ENCODE measurements around the gene DNAJC2.

DNAJC2 gene

DNA sequence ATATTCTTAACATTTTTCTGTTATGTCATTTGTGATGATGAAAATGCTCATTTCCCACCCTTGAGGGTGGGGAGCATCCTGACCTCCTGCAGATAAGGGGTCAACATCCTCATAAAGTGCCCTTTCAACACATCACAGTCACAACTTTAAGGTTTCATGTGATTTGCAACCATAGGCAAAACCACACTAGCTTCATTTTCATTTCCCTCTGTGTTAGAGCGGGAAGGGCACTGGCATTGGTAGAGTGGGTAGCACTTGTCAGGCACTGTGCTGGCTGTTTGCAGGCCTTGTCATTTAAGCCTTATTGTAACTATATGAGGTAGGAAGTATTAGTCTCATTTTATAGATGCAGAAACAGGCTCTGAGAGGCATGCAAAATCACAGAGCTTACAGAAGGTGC, 42.7 kb upstream of the DNAJC2 start:
- H3K27me3 ChIP-seq = no peaks in the 10 kb centered on the region
- no peak overlapping the region for H3K27ac ChIP-seq
- TF ChIP-seq CTCF (IDR thresholded peaks at IDR 0.05) = no peak
- H3K36me3 ChIP-seq = no peaks in the 10 kb centered on the region
- H3K4me1 ChIP-seq = no peaks in the 10 kb centered on the region
- intact Hi-C loops (cut with DNase I; ENCODE audit: low total_unique reads) = no loop called here
- no peak overlapping the region for H3K4me3 ChIP-seq
- DNase-seq = no peak
- H3K9me3 ChIP-seq = no peaks in the 10 kb centered on the region

- Histone ChIP-seq H3K36me3 (no peaks in the 10 kb centered on the region), H3K4me1 (no peaks in the 10 kb centered on the region), H3K27me3 (no peaks in the 10 kb centered on the region), H3K9me3 (no peaks in the 10 kb centered on the region), H3K27ac (no peak overlapping the region), H3K4me3 (no peak overlapping the region)
- intact Hi-C loops (cut with DNase I; ENCODE audit: low total_unique reads) = no loop called here
- no peak for DNase-seq
- TF ChIP-seq CTCF (IDR thresholded peaks at IDR 0.05) = no peak
These were observed 37.5 kb upstream of the DNAJC2 start for GRCh38 chr7:103382032-103382402.

GRCh38 chr7:103381280-103382031, 36.9 kb upstream of the DNAJC2 start:
- intact Hi-C loops (cut with DNase I; ENCODE audit: low total_unique reads) = no loop called here

DNA sequence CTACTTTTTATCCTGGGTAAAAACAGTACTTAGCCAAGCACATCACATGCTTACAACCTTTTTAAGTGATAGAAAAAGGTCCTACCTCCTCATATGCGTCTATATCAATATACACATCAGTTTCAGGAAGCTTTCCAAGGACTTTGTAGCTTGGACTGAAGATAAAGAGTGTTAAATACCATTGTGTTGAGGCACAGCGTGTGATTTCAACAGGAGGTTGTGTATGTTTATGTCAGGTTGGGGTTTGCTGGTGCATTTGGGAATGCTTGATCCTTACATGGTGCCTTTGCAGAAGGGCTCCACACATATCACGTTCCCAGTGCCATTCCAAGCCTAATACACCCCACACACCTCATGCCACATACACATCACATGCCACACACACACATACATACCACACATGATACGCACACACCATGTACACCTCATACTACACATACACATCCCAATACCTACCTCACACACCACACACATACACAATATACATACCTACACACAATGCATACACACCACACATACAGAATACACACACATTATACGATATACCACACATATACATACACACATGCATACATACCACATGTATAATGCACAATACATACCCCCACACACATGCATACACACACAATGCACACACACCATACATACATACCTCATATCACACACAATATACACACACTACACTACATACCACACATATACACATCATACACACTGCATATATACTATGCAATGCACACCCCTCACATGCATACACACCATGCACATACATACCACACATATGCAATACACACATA, 36.0 kb upstream of the DNAJC2 start:
- no peak for DNase-seq
- TF ChIP-seq CTCF (IDR thresholded peaks at IDR 0.05) = no peak
- no peaks in the 10 kb centered on the region for H3K27me3 ChIP-seq
- no peaks in the 10 kb centered on the region for H3K4me1 ChIP-seq
- intact Hi-C loops (cut with DNase I; ENCODE audit: low total_unique reads) = no loop called here
- no peaks in the 10 kb centered on the region for H3K9me3 ChIP-seq
- H3K27ac ChIP-seq = no peak overlapping the region
- no peak overlapping the region for H3K4me3 ChIP-seq
- H3K36me3 ChIP-seq = no peaks in the 10 kb centered on the region

More at GRCh38 chr7:103381280-103382031, 36.9 kb upstream of the DNAJC2 start:
- no peak overlapping the region for H3K27ac ChIP-seq
- H3K4me1 ChIP-seq = no peaks in the 10 kb centered on the region
- no peaks in the 10 kb centered on the region for H3K27me3 ChIP-seq
- DNase-seq = no peak
- no peak for TF ChIP-seq CTCF (IDR thresholded peaks at IDR 0.05)
- no peak overlapping the region for H3K4me3 ChIP-seq
- no peaks in the 10 kb centered on the region for H3K36me3 ChIP-seq
- H3K9me3 ChIP-seq = no peaks in the 10 kb centered on the region

DNA sequence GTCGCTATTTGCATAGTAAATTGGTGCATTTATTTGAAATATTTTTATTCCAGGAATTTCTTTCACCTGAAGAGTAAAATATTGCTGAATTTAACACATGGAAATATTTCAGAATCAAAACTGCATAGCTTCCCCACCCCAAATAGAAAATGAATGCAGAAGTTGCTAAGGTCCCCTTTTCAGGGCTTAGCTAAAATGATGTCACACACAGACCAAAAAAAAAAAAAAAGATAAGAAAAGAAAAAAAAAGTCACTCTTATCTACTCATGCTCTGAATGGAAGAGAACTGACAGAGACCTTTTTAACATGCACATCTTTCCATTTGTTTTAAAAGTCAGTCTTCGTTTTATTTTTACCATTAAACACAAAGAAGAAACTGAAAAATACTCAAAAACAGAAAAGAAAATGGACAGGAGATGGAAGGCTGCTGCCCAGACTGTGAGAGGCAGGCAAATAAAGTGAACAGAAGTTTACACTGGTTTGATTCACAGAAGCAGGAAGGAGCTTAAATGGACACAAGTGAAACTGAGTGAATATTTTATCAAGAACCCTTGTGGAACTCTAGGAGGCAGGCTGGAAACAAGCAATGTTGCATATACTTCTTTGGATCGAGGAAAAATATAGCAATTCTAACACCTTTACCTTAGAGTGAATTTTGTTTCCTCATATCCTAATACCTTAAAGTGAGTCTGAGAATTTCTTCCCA, 34.9 kb upstream of the DNAJC2 start:
- H3K36me3 ChIP-seq = no peaks in the 10 kb centered on the region
- DNase-seq = no peak
- intact Hi-C loops (cut with DNase I; ENCODE audit: low total_unique reads) = no loop called here

More for the DNA sequence above, 34.9 kb upstream of the DNAJC2 start:
- Histone ChIP-seq H3K9me3 (no peaks in the 10 kb centered on the region), H3K4me3 (no peak overlapping the region), H3K4me1 (no peaks in the 10 kb centered on the region), H3K27me3 (no peaks in the 10 kb centered on the region), H3K27ac (no peak overlapping the region)
- TF ChIP-seq CTCF (IDR thresholded peaks at IDR 0.05) = no peak
